Kidney tubule cell (primary cell): ENCODE data around the gene TRIM65.
"Not testable (repeated sequence)": the region's sequence is repeated elsewhere in the genome, so short reads cannot be mapped to it uniquely, and the experiment has no call there.

Source experiments
- DNase-seq: peaks from one replicate; pipeline ENCODE4 v3.0.0-alpha.2; 2018; ENCODE audit warnings: low spot score

TRIM65 gene

DNA sequence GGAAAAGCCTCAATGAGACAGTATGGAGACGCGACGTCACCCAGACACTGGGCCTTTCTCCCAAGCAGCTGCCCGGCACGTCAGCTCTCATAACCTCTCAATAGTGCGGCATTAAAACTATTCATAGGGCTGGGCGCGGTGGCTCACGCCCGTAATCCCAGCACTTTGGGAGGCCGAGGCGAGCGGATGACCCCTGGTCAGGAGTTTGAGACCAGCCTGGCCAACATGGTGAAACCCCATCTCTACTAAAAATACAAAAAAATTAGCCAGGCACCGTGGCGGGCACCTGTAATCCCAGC is 45.1 kb downstream of the TRIM65 start:
- DNase-seq, result not testable (repeated sequence)

- DNase-seq, result peak; percentile 47
Measured at GRCh38 chr17:75850928-75851692, 45.6 kb downstream of the TRIM65 start.

- no peak for DNase-seq
Measured at GRCh38 chr17:75849724-75850123, 47.0 kb downstream of the TRIM65 start.

DNA sequence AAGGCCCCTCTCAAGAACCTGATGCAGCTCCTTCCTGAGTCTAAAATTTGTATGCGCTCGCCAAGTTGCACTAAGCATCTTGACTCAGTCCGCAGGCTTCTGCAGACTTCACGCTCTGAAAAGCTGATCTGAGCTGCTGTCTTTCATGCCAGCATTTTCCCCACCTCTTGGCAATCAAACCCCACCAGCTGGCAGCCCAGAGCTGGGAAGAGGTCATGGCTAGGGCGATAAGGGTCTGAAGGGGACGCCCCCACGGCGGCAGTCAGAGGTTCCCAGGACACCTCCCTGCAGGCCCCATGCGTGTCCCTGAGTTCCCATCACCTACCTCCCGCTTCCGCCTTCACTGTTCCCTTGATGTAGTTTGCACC is 47.5 kb downstream of the TRIM65 start:
- DNase-seq, result no peak

- DNase-seq, result peak; percentile 69
Measured at GRCh38 chr17:75848523-75849278, 48.0 kb downstream of the TRIM65 start.

DNA sequence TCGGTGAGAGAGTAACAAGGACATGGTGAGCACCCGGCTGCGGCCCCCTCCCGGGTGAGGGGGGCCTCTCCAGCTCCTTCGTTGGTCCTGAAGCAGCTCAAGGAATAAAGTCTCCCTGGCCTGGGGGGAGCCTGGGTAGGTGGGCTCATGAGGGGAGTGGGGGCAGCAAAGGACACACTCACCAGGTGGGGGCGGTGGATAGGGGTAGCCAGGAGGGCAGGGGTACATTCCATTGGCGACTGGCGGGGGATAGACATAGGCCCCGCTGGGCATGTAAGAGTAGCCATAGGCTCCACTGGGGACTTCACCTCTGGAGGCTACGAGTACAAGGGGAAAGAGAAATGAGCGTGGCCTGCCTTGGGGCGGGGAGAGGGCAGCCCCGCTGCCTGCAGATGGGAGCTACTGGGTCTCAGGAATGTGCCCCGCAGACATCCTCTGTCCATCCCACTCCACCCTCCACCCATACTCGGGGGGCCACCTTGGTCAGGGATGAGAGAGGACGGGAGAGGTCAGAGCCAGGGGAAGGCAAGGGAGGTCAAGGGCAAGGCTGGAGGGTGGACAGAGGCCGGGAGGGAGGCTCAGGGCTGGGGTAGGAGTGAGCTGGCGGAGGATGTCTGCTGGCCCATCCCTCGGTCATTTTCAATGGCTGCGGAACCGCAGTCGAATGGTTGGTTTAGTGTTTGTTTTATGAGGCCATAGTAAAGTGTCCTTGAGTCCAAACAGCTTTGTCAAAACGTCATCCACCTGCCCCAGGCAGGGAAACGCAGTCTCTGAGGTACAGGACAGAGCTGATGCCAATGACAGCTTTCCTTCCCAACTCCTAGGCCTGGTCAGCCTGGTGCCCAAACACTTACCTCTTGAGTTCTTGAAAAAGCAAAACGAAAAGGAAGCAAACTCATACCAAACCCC is 48.9 kb downstream of the TRIM65 start:
- no peak for DNase-seq

- no peak for DNase-seq
Measured at GRCh38 chr17:75846692-75847613, 49.8 kb downstream of the TRIM65 start.

GRCh38 chr17:75845933-75846691 is 50.6 kb downstream of the TRIM65 start:
- DNase-seq, result peak; percentile 34

DNA sequence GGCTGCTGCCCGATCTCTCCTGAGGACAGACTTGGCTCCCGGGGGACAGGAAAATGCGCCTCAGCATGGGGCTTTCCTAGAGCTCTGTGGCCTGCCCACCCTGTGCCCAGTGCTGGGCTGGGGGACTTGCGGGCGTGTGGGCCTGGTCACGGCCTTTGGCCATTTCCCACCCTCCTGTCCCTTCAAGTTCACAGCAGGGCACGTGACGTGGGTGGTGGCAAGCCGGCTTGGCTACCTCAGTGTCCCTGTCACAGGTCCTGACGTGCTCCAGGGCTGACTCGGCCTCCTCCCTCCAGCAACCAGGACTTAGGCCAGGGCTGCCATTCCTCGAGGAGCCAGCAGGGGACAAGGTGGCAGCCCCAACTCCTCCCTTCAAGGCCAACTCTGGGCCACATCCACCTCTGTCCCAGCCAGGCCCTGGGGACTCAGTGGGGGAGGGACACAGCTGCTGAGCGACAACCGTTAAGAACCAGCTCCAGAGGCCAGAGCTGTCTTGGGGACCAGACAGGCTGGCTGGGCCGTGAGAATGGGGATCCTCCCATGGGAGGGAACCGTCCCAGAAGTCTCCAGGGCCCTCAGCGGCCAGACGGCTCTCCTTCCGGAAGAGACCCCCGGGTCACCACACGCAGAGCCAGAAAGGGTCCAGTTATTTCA is 51.6 kb downstream of the TRIM65 start:
- peak; percentile 91 for DNase-seq

DNA sequence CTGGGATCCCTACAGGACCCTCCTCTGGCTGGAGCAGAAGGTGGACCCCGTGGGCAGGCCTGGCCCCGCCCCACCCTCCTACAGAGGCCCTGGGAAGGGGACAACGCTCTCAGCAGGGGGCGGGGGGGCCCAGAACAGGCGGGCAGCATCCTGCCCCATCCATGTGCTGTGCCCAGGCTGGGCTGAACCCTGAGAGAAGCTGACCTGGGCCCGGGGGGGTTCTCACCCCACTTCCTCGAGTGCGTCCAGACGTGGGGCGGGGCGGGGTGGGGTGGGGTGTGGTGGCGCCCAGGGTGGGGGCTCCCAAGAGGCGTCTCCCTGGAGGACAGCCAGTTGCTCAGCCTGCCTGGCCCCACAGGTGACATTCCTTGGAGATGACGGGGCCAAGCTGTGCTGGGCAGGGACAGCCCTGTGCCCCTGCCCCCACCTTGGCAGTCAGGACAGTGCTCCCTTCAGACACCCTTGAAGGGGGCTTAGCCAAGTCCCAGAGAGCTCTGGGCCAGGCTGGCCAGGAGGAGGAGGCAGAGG is 52.2 kb downstream of the TRIM65 start:
- peak; percentile 89 for DNase-seq

GRCh38 chr17:75843577-75844529 is 52.9 kb downstream of the TRIM65 start, which contains the start of gene UNC13D:
Gene UNC13D (minus strand): TSS chr17:75844404. CDS start chr17:75844337, 67 bp downstream.
- no peak for DNase-seq

DNA sequence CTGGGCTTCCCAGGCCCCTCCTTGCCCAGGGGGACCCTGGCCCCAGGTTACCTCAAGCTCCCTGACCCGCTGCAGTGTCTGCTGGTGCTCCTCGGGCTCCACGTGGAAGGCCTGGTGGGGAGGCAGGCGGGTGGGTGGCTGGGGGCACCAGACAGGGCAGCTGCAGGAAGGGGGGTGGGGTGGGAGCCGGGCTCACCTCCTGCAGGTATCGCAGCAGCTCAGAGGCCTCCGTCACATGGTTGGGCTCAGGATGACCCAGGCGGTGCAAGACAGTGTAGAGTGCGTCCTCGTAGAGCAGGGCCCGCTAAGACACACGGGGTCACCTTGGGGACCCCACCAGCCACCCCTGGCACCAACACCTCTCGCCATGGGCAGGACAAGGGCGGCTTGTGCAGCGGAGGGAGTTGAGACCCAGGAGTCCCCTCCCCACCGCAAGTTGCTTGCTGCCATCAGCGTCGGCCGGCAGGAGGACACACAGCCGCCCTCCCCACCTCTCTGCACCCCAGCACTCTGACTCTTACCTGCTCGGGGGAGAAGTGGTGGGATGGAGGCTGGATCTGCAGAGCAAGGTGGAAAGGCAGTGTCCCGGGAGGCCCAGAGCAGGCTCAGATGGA is 53.7 kb downstream of the TRIM65 start:
- DNase-seq, result no peak

GRCh38 chr17:75842411-75842810 is 54.3 kb downstream of the TRIM65 start:
- DNase-seq, result no peak

GRCh38 chr17:75840799-75841164 is 56.0 kb downstream of the TRIM65 start:
- DNase-seq, result no peak

- no peak for DNase-seq
Measured at GRCh38 chr17:75839942-75840798, 56.6 kb downstream of the TRIM65 start.
